ENCODE data around the gene EXOC3L2. TPM values are rescaled to one million over a fixed set of nuclear protein-coding genes. Genes with fewer than 3 reads are reported as not detected.

EXOC3L2 gene
- total RNA-seq, 2 donors from 2014 or later: not detected

DNA sequence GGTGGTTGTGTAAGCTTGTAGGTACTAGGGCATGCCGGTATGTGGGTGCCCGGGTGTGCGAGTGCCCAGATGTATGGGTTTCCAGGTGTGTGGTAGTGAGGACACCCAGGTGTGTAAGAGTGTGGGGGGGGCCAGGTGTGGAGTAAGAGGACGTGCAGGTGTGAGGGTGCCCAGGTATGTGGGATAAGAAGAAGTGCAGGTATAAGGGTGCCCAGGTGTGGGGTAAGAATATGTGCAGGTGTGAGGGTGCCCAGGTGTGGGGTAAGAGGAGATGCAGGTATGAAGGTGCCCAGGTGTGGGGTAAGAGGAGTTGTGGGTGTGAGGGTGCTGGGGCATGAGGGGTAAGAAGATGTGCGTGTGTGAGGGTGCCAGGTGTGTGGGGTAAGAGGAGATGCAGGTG lies 20.2 kb upstream of the EXOC3L2 start:
- ATAC-seq (no peak), DNase-seq (ENCODE audit: low spot score in 2 of 2) (no peak)
- no peaks in the 10 kb centered on the region for H3K9me3 Mint-ChIP-seq
- no peaks in the 10 kb centered on the region for H3K36me3 Mint-ChIP-seq
- peak overlapping the region; percentile 5 to 73 for H3K27ac Mint-ChIP-seq

DNA sequence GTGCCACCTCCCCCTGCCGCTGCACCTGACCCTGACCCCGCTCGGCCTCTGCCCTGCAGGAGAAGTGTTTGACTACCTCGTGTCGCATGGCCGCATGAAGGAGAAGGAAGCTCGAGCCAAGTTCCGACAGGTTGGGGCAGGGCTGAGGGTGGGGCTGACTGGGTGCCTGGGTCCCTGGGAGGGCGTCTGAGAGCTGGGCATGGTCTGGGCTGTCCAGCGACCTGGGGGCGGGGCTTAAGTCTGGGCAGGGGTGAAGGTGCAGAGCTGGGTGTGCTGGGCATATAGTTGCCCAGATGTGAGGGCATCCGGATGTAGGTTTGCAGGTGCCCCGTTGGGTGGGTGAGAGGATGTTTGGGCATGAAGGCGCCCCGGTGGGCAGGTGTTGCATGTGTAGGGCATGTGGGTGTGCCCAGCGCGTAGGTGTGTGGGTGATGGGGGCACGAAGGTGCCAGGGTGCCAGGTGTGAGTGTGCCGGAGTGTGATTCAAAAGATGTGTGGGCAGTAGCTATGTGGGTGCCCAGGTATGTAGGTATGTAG lies 19.6 kb upstream of the EXOC3L2 start:
- DNase-seq (ENCODE audit: low spot score in 2 of 2) (no peak), ATAC-seq (no peak)
- no peaks in the 10 kb centered on the region for H3K9me3 Mint-ChIP-seq
- H3K27ac Mint-ChIP-seq: peak overlapping the region in 1 of 2 donors; percentile 73
- no peaks in the 10 kb centered on the region for H3K36me3 Mint-ChIP-seq

- Mint-ChIP-seq H3K9me3 (no peaks in the 10 kb centered on the region), H3K27ac (no peak overlapping the region), H3K36me3 (no peaks in the 10 kb centered on the region)
- no peak for ATAC-seq
- DNase-seq (ENCODE audit: low spot score in 2 of 2): no peak
Measured at GRCh38 chr19:45263013-45263412, 17.8 kb upstream of the EXOC3L2 start.

DNA sequence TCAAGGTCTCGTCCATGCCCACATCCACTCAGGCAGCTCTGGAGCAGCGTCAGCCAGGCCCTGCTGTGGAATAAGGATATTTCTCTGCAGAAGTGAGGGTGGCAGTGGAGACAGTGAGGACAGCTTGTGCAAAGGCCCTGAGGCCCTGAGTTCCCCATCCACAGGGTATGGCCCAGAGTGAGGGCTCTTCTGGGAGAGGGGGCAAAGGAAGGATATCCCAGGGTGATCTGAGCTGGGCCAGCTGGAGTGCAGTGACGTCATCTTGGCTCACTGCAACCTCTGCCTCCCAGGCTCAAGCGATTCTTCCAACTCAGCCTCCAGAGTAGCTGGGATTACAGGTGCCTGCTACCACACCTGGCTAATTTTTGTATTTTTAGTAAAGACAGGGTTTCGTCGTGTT lies 17.4 kb upstream of the EXOC3L2 start:
- Mint-ChIP-seq H3K27ac (no peak overlapping the region), H3K9me3 (no peaks in the 10 kb centered on the region), H3K36me3 (no peaks in the 10 kb centered on the region)
- ATAC-seq: no peak
- no peak for DNase-seq (ENCODE audit: low spot score in 2 of 2)

DNA sequence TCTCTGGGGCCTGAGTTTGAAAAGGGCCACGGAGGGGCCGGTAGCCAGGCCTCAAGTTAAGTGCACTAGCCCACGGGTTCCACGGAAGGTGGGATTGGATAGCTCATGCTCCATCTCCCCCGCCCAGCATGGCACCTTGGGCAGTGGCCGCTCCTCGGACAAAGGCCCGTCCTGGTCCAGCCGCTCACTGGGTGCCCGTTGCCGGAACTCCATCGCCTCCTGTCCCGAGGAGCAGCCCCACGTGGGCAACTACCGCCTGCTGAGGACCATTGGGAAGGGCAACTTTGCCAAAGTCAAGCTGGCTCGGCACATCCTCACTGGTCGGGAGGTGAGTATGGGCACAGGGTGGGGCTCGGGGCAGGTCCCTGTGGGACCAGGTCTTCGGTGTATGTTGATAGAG lies 13.7 kb upstream of the EXOC3L2 start:
- no peak for ATAC-seq
- Mint-ChIP-seq H3K36me3 (no peaks in the 10 kb centered on the region), H3K9me3 (no peaks in the 10 kb centered on the region), H3K27ac (no peak overlapping the region)
- DNase-seq (ENCODE audit: low spot score in 2 of 2): no peak

DNA sequence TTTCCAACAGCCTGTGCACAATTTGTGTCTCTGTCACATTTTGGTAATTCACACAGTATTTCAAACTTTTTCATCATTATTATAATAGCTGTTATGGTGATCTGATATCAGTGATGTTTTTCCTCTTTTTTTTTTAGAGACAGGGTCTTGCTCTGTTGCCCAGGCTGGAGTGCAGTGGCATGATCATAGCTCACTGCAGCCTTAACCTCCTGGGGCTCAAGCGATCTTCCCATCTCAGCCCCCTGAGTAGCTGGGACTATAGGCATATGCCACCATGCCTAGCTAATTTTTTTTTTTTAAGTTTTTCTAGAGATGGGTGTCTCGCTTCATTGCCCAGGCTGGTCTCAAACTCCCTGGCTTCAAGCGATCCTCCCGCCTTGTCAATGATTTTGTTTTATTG lies 11.6 kb upstream of the EXOC3L2 start:
- Mint-ChIP-seq H3K36me3 (no peaks in the 10 kb centered on the region), H3K27ac (no peak overlapping the region), H3K9me3 (no peaks in the 10 kb centered on the region)
- no peak for ATAC-seq
- DNase-seq (ENCODE audit: low spot score in 2 of 2): no peak

DNA sequence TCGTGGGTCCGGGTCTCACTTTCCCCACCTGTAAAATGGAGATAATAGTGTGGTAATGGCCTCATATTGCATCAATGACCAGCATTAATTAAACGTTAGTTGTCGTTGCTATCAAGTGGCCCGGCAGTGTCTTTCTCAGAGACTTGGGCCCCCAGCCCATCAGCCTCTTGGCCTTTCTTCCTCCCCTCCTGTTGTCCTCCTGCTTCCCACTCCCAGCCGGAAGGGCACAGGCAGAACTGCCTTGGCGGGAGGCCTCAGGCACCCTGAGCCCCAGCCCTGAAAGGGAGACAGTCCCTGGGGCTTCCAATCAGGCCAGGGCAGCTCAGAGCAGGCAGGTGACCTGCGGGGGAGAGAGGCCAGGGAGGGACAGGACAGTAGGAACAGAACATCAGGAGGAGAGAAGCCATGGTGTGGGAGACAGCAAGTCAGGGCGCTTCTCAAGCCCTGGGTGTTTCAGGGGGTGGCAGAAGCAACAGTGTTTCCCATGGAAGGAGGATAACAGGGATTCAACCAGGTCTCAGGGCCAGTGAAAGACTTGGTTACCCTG lies 10.5 kb upstream of the EXOC3L2 start:
- DNase-seq (ENCODE audit: low spot score in 2 of 2) (no peak), ATAC-seq (no peak)
- no peaks in the 10 kb centered on the region for H3K36me3 Mint-ChIP-seq
- peak overlapping the region in 1 of 2 donors; percentile 68 for H3K27ac Mint-ChIP-seq
- no peaks in the 10 kb centered on the region for H3K9me3 Mint-ChIP-seq

GRCh38 chr19:45254044-45254531 lies 8.9 kb upstream of the EXOC3L2 start:
- no peaks in the 10 kb centered on the region for H3K36me3 Mint-ChIP-seq
- ATAC-seq: no peak
- H3K27ac Mint-ChIP-seq: peak overlapping the region in 1 of 2 donors; percentile 80
- peak in 1 of 2 donors; percentile 24 for DNase-seq (ENCODE audit: low spot score in 2 of 2)
- H3K9me3 Mint-ChIP-seq: no peaks in the 10 kb centered on the region

DNA sequence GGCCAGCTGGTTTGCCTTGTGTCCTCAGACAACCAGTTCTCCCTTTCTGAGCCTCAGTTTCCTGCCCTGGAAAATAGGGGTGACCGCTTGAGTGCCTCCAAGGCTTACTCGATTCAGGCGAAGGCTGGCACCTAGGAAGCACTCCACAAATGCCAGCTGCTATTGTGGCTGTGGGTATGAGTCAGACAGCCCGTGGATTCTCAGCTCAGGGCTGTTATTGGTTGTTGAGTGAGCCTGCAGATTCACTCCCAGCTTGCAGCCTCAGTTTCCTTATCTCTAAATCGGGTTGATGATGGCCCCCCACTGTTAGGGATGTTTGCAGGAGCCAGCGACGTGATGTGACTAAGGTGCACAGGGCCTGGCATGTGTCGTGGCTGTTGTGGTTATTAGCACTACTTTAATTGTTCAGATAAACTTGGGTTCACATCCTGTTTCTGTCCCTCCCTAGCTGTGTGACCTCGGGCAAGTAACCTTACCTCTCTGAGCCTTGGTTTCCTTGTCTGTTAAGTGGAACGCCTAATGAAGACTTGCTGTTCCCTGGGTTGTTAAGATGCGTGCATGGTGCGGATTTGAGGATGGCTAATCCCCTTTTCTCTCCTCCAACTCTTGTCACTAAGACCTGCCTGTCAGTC lies 8.3 kb upstream of the EXOC3L2 start:
- no peaks in the 10 kb centered on the region for H3K9me3 Mint-ChIP-seq
- ATAC-seq: no peak
- DNase-seq (ENCODE audit: low spot score in 2 of 2): no peak
- H3K36me3 Mint-ChIP-seq: no peaks in the 10 kb centered on the region
- peak overlapping the region in 1 of 2 donors; percentile 80 for H3K27ac Mint-ChIP-seq

DNA sequence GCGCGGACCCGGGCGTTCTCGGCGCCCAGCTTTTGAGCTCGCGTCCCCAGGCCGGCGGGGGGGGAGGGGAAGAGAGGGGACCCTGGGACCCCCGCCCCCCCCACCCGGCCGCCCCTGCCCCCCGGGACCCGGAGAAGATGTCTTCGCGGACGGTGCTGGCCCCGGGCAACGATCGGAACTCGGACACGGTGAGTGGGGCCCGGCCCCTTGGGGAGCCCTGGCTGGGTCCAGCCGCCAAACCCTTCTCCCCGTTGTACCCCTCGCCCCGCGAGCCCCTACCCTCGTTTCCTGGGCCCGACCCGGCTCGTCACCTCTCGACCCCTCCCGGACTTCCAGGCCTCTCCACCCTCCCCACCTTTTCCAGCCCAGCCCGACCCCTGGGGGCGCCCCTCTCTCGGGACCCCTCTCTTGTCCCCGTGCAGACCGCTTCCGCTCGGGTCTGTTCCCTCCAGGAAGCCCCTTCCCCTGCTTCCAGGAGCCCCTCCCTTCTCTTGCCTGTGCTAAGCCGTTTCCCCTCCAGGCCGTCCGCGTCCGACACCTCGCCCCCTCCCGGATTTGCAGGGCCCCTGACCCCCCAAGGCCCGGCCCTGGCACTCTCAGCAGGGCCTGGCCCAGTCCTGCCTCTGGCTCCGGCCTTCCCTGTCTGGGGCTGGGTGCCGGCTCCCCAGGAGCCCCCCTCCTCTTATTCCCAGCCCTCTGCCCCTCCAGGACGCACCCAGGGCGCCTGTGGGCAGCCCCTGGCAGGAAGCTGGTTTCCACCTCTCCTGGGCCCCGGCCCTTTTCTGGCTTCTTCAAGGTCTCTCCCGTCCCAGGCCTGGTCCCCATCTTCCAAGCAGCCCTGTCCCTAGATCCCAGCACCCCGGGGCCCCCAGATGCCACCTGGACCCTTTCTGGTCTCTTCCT lies 6.5 kb upstream of the EXOC3L2 start:
- H3K27ac Mint-ChIP-seq: peak overlapping the region; percentile 80 to 90
- ATAC-seq (peak; percentile 43), DNase-seq (ENCODE audit: low spot score in 2 of 2) (peak in 1 of 2 donors; percentile 32)
- no peaks in the 10 kb centered on the region for H3K9me3 Mint-ChIP-seq
- no peaks in the 10 kb centered on the region for H3K36me3 Mint-ChIP-seq

DNA sequence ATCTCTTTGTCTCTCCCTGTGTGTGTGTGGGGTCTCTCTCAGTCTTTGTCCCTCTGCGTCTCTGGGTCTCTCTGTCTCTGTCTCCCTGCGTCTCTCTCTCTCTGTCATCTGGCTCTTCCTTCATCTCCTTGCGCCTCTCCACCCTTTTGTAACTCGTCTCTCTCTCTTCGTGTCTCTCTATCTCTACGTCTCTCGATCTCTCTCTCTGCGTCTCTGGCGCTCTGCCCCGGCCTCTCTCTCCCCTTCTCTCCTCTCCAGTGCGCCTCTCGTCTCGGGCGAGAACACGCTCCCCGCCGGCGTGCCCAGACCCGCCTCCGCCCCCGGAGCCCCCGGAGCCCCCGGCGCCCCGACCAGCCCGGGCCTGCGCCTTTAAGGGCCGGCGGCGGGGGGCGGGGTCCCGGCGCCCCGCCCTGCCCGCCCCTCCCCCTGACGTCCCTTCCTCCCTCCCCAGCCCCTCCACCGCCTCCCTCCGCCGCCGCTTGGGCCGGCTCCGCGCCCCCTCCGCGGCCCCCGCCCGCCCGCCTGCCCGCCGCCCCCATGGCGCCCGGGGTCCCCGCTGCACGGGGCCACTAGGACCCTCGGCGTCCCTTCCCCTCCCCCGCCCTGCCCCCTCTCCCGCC lies 5.7 kb upstream of the EXOC3L2 start, which contains the start of gene MARK4:
Gene MARK4 (plus strand): TSS at position 440 of the 620 bp plus-strand sequence. CDS start 318 bp downstream, outside the sequence.
- H3K27ac Mint-ChIP-seq: peak within 1 kb of the TSS; percentile 81 to 90

GRCh38 chr19:45250216-45250831 lies 5.1 kb upstream of the EXOC3L2 start:
- ATAC-seq: peak in 1 of 2 donors; percentile 1
- Mint-ChIP-seq H3K36me3 (no peaks in the 10 kb centered on the region), H3K27ac (peak overlapping the region; percentile 76 to 81), H3K9me3 (no peaks in the 10 kb centered on the region)
- DNase-seq (ENCODE audit: low spot score in 2 of 2): no peak

More for the DNA sequence above, 5.7 kb upstream of the EXOC3L2 start, which contains the start of gene MARK4:
- ATAC-seq (peak; percentile 75 to 84), DNase-seq (ENCODE audit: low spot score in 2 of 2) (peak; percentile 61)
- Mint-ChIP-seq H3K9me3 (no peaks in the 10 kb centered on the region), H3K36me3 (no peaks in the 10 kb centered on the region)

DNA sequence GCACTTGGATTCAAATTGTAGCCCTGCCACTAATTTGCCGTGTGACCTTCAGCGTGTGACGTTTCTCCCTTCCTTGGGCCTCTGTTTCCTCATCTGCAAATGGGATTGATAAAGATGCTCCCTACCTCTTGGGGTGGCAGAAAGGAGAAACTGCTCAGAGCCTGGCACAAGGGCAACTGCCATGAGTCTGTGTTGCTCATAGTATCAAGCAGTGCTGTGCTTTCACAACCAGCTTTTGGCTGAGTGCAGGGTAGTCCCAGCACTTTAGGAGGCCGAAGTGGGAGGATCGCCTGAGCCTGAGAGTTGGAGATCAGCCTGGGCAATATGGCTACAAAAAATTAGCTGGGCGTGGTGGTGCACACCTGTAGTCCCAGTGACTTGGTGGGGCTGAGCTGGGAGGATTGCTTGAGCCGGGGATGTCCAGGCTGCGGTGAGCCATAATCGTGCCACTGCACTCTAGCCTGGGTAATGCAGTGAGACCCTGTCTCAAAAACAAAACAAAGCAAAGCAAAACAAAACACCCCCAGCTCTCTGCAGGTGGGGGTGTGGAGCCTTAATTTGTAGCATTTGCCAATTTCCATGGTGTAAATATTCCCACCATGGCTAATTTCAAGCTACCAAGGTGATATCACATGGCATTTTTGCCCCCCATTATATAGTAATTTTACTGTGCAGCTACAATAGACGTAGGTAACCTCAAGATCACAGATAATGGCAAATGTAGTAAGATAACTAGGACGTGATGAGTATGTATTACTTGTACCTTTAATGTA lies 4.2 kb upstream of the EXOC3L2 start:
- no peaks in the 10 kb centered on the region for H3K36me3 Mint-ChIP-seq
- DNase-seq (ENCODE audit: low spot score in 2 of 2): no peak
- ATAC-seq: no peak
- H3K27ac Mint-ChIP-seq: no peak overlapping the region
- no peaks in the 10 kb centered on the region for H3K9me3 Mint-ChIP-seq

- H3K36me3 Mint-ChIP-seq: no peaks in the 10 kb centered on the region
- no peaks in the 10 kb centered on the region for H3K9me3 Mint-ChIP-seq
Measured at GRCh38 chr19:45247136-45247535, 1.9 kb upstream of the EXOC3L2 start.

DNA sequence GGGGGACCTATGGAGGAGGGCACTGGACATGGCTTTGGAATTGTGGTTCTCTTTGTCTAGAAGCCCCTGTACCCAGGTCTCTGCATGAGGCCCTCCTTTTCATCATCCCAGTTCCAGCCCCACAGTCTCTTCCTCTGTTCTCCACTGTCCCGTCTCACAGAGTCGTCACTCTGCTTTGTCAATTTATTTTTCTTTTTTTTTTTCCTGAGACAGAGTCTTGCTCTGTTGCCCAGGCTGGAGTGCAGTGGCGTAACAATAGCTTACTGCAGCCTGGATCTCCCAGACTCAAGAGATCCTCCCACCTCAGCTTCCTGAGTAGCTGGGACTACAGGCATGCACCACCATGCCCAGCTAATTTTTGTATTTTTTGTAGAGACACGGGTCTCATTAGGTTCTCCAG lies 619 bp upstream of the EXOC3L2 start:
- Mint-ChIP-seq H3K27ac (no peak overlapping the region), H3K36me3 (no peaks in the 10 kb centered on the region), H3K9me3 (no peaks in the 10 kb centered on the region)
- ATAC-seq: no peak
- DNase-seq (ENCODE audit: low spot score in 2 of 2): no peak

More at GRCh38 chr19:45247136-45247535, 1.9 kb upstream of the EXOC3L2 start:
- no peak for ATAC-seq
- DNase-seq (ENCODE audit: low spot score in 2 of 2): no peak
- H3K27ac Mint-ChIP-seq: no peak overlapping the region
